Spinal cord (tissue), 10 donors: Measurements from ENCODE around the gene RBMS2. TPM values are rescaled to one million over a fixed set of nuclear protein-coding genes. Genes with fewer than 3 reads are reported as not detected.
"Not testable (repeated sequence)": the region's sequence is repeated elsewhere in the genome, so short reads cannot be mapped to it uniquely, and the experiment has no call there.

Experiments used
- DNase-seq, 6 donors: peaks; one replicate each; pipeline versions ENCODE4 v3.0.0 to v3.0.0-alpha.2; 2013 to 2015; ENCODE audit warnings: low spot score in 6 of 6, low read depth in 4 of 6
- H3K27ac ChIP-seq: one replicate; pipeline ENCODE4 v1.5.1; 2013; ENCODE audit warnings: low read depth, low read length, control low read depth
- H3K27me3 ChIP-seq: one replicate; pipeline ENCODE4 v1.6.1; 2013; ENCODE audit warnings: low read length; ENCODE audit not compliant: control insufficient read depth, insufficient read depth
- H3K36me3 ChIP-seq: one replicate; pipeline ENCODE4 v1.6.1; 2013; ENCODE audit warnings: low read length; ENCODE audit not compliant: control insufficient read depth, insufficient read depth
- H3K4me1 ChIP-seq: one replicate; pipeline ENCODE4 v1.6.1; 2013; ENCODE audit warnings: low read length; ENCODE audit not compliant: control insufficient read depth, insufficient read depth
- H3K4me3 ChIP-seq: one replicate; pipeline ENCODE4 v1.5.1; 2013; ENCODE audit warnings: low read depth, low read length, control low read depth
- H3K9me3 ChIP-seq: one replicate; pipeline ENCODE4 v1.6.1; 2013; ENCODE audit warnings: low read length; ENCODE audit not compliant: control insufficient read depth, insufficient read depth
- WGBS: methylation state at CpG from one replicate; pipeline ENCODE4 v1.1.5; 2013; ENCODE audit warnings: missing lambda C conversion rate; ENCODE audit not compliant: insufficient coverage; 5-methylcytosine and 5-hydroxymethylcytosine counted together
- polyA plus RNA-seq, 2 donors: library from polyadenylated mRNA; unstranded; fragments of 120-200 nt; gene quantifications; one replicate each; pipeline ENCODE4 v1.2.1, GENCODE V29; 2013; ENCODE audit not compliant: insufficient read length in 2 of 2
- total RNA-seq, 2 donors: library from RNA; depleted of rRNA in 1 of 2; stranded (reverse); fragments of 120-200 nt in 1 of 2; fragments of >200 nt in 1 of 2; gene quantifications; one replicate each; pipeline versions ENCODE4 v1.2.3 to v1.2.4, GENCODE V29; 2013 to 2014
- donor health status: healthy.

Gene RBMS2
- total and polyA plus RNA-seq, 4 donors = 12.3 to 23.7 (median 16.4) TPM

GRCh38 chr12:56488041-56488955 lies 33.3 kb upstream of the RBMS2 start, which contains the start of gene GLS2:
Gene GLS2 (minus strand): TSS chr12:56488161. CDS start chr12:56488118, 43 bp downstream.
- WGBS = 12% methylated on average over 59 of the region's 59 CpGs
- Histone ChIP-seq H3K27ac (peak within 1 kb of the TSS; percentile 25), H3K36me3 (no peaks in the 10 kb centered on the region), H3K4me3 (peak within 1 kb of the TSS; percentile 53), H3K27me3 (peaks cover 23% of the 10 kb centered on the region), H3K9me3 (no peaks in the 10 kb centered on the region), H3K4me1 (peaks cover 18% of the 10 kb centered on the region)
- peak in 5 of 6 donors; percentile 58 to 98 (median 83) for DNase-seq

- DNase-seq = no peak
- Histone ChIP-seq H3K4me1 (peaks cover 18% of the 10 kb centered on the region), H3K9me3 (no peaks in the 10 kb centered on the region), H3K27ac (no peak overlapping the region), H3K4me3 (no peak overlapping the region), H3K27me3 (peaks cover 23% of the 10 kb centered on the region), H3K36me3 (no peaks in the 10 kb centered on the region)
Observed at GRCh38 chr12:56490360-56490759, 31.3 kb upstream of the RBMS2 start.

- DNase-seq, H3K27ac ChIP-seq, H3K9me3 ChIP-seq, H3K4me1 ChIP-seq, H3K4me3 ChIP-seq, H3K36me3 ChIP-seq: not testable (repeated sequence)
- WGBS = 91% methylated on average over 23 of the region's 31 CpGs
- peaks cover 11% of the 10 kb centered on the region for H3K27me3 ChIP-seq
Observed at GRCh38 chr12:56493409-56494105, 28.1 kb upstream of the RBMS2 start.

GRCh38 chr12:56494106-56494415 lies 27.6 kb upstream of the RBMS2 start:
- H3K27me3 ChIP-seq, DNase-seq, H3K36me3 ChIP-seq, H3K4me1 ChIP-seq, H3K9me3 ChIP-seq, H3K27ac ChIP-seq, H3K4me3 ChIP-seq: not testable (repeated sequence)
- 95% methylated on average over 14 of the region's 15 CpGs for WGBS

GRCh38 chr12:56494481-56494880 lies 27.1 kb upstream of the RBMS2 start:
- WGBS = 96% methylated on average over 24 of the region's 27 CpGs
- not testable (repeated sequence) for H3K27ac ChIP-seq, H3K36me3 ChIP-seq, H3K9me3 ChIP-seq, DNase-seq, H3K4me1 ChIP-seq, H3K4me3 ChIP-seq, H3K27me3 ChIP-seq

GRCh38 chr12:56496704-56497103 lies 24.9 kb upstream of the RBMS2 start:
- WGBS = 18% methylated on average over 9 of the region's 17 CpGs
- DNase-seq = peak in 2 of 6 donors; percentile 33 to 53
- not testable (repeated sequence) for H3K27me3 ChIP-seq, H3K9me3 ChIP-seq, H3K36me3 ChIP-seq, H3K4me1 ChIP-seq, H3K27ac ChIP-seq, H3K4me3 ChIP-seq

- DNase-seq = peak in 1 of 6 donors; percentile 10
- not testable (repeated sequence) for H3K27me3 ChIP-seq, H3K4me1 ChIP-seq, H3K9me3 ChIP-seq, H3K4me3 ChIP-seq, H3K27ac ChIP-seq, H3K36me3 ChIP-seq
- WGBS = 30% methylated on average over 5 of the region's 14 CpGs
Observed at GRCh38 chr12:56498126-56498902, 23.3 kb upstream of the RBMS2 start.

GRCh38 chr12:56499452-56499851 lies 22.2 kb upstream of the RBMS2 start:
- H3K9me3 ChIP-seq, H3K4me3 ChIP-seq: not testable (repeated sequence)
- 58% methylated on average over 9 of the region's 9 CpGs for WGBS

GRCh38 chr12:56499879-56500278 lies 21.7 kb upstream of the RBMS2 start:
- H3K36me3 ChIP-seq, H3K4me1 ChIP-seq, H3K27me3 ChIP-seq, H3K9me3 ChIP-seq, H3K27ac ChIP-seq, DNase-seq, H3K4me3 ChIP-seq: not testable (repeated sequence)
- 74% methylated on average over 11 of the region's 13 CpGs for WGBS

More at GRCh38 chr12:56499452-56499851, 22.2 kb upstream of the RBMS2 start:
- not testable (repeated sequence) for H3K27me3 ChIP-seq, H3K4me1 ChIP-seq, H3K27ac ChIP-seq, H3K36me3 ChIP-seq
- DNase-seq = peak in 1 of 6 donors; percentile 24
